Measurements from ENCODE around the gene TSTD2.
A peak's percentile ranks its signal among the peaks of the same experiment; 100 is the strongest.

TSTD2 gene

GRCh38 chr9:97599314-97599846 lies 33.8 kb downstream of the TSTD2 start:
- no peak for TF ChIP-seq CTCF (IDR thresholded peaks at IDR 0.05; ENCODE audit: control extremely low read depth, extremely low read depth, low read depth, missing control alignments)
- no peak for DNase-seq (ENCODE audit: extremely low spot score)
- ChIA-PET POLR2A (interaction anchor here (1.0 kb wide), 1 partner anchor 130 kb away, joined by 3 read pairs; no protein-coding TSS in a partner anchor), CTCF (interaction anchor here (0.7 to 16.8 kb wide), 50 partner anchors 9 to 743 kb away, joined by 3 to 443 read pairs (median 10); partner anchors contain the start of genes NCBP1, TDRD7, TMOD1 and TSTD2)

- POLR2A ChIA-PET: interaction anchor here (1.0 kb wide), 2 partner anchors 96 to 130 kb away, joined by 3 read pairs; no protein-coding TSS in a partner anchor
- CTCF ChIA-PET: interaction anchor here (0.6 to 16.8 kb wide), 68 partner anchors 8 to 743 kb away, joined by 3 to 443 read pairs (median 7); partner anchors contain the start of genes NCBP1, TDRD7, TMOD1 and TSTD2
- TF ChIP-seq CTCF (IDR thresholded peaks at IDR 0.05; ENCODE audit: control extremely low read depth, extremely low read depth, low read depth, missing control alignments): peak; percentile 77
- DNase-seq (ENCODE audit: extremely low spot score): peak; percentile 81
These were observed 34.5 kb downstream of the TSTD2 start for GRCh38 chr9:97598461-97599288.

- POLR2A ChIA-PET: no interaction called here
- no peak for DNase-seq (ENCODE audit: extremely low spot score)
- TF ChIP-seq CTCF (IDR thresholded peaks at IDR 0.05; ENCODE audit: control extremely low read depth, extremely low read depth, low read depth, missing control alignments): no peak
- CTCF ChIA-PET: interaction anchor here (1.4 to 16.8 kb wide), 6 partner anchors 17 to 740 kb away, joined by 4 to 443 read pairs (median 44); partner anchors contain the start of gene TMOD1
These were observed 36.3 kb downstream of the TSTD2 start for GRCh38 chr9:97596906-97597305.

GRCh38 chr9:97594381-97594921 lies 38.7 kb downstream of the TSTD2 start:
- no peak for DNase-seq (ENCODE audit: extremely low spot score)
- POLR2A ChIA-PET: no interaction called here
- CTCF ChIA-PET: interaction anchor here (1.3 to 16.8 kb wide), 5 partner anchors 13 to 124 kb away, joined by 5 to 443 read pairs (median 10); no protein-coding TSS in a partner anchor
- no peak for TF ChIP-seq CTCF (IDR thresholded peaks at IDR 0.05; ENCODE audit: control extremely low read depth, extremely low read depth, low read depth, missing control alignments)

GRCh38 chr9:97593960-97594359 lies 39.2 kb downstream of the TSTD2 start:
- ChIA-PET CTCF (interaction anchor here (1.3 to 16.8 kb wide), 5 partner anchors 14 to 124 kb away, joined by 5 to 443 read pairs (median 10); no protein-coding TSS in a partner anchor), POLR2A (no interaction called here)
- DNase-seq (ENCODE audit: extremely low spot score): no peak
- TF ChIP-seq CTCF (IDR thresholded peaks at IDR 0.05; ENCODE audit: control extremely low read depth, extremely low read depth, low read depth, missing control alignments): no peak

- no peak for TF ChIP-seq CTCF (IDR thresholded peaks at IDR 0.05; ENCODE audit: control extremely low read depth, extremely low read depth, low read depth, missing control alignments)
- ChIA-PET POLR2A (no interaction called here), CTCF (interaction anchor here (1.5 to 16.8 kb wide), 3 partner anchors 22 to 171 kb away, joined by 3 to 443 read pairs (median 132); no protein-coding TSS in a partner anchor)
- DNase-seq (ENCODE audit: extremely low spot score): no peak
These were observed 41.0 kb downstream of the TSTD2 start for GRCh38 chr9:97592126-97592525.
